Measurements from ENCODE around the gene EVPL. TPM values are rescaled to one million over a fixed set of nuclear protein-coding genes. Genes with fewer than 3 reads are reported as not detected.

EVPL gene
- total and polyA plus RNA-seq, 2 donors from 2014 or later, result 11.1 to 23.5 TPM

- no peak for FAIRE-seq
- no peak for DNase-seq
- Histone ChIP-seq H3K4me1 (ENCODE audit: control insufficient read depth in 2 of 3, insufficient read depth in 2 of 3, low read depth in 1 of 3, low read length in 3 of 3) (peaks cover 6 to 14% (median 8%) of the 10 kb centered on the region in 3 donors), H3K9me3 (ENCODE audit: control insufficient read depth in 2 of 3, insufficient read depth in 1 of 3, low read length in 3 of 3) (no peaks in the 10 kb centered on the region), H3K27me3 (ENCODE audit: control insufficient read depth, insufficient read depth, low read length) (no peaks in the 10 kb centered on the region), H3K4me3 (ENCODE audit: low read length in 3 of 3) (no peak overlapping the region), H3K27ac (ENCODE audit: low read depth in 2 of 2, low read length in 2 of 2) (no peak overlapping the region), H3K36me3 (ENCODE audit: control insufficient read depth in 2 of 3, insufficient read depth in 3 of 3, low read length in 3 of 3) (no peaks in the 10 kb centered on the region), H3K9ac (ENCODE audit: low read length in 3 of 3) (no peak overlapping the region)
- TF ChIP-seq CTCF (IDR thresholded peaks at IDR 0.05; ENCODE audit: borderline replicate concordance, extremely low read depth, insufficient read depth), result no peak
- intact Hi-C loops (cut with DNase I), result no loop called here
These were observed 46.0 kb downstream of the EVPL start for GRCh38 chr17:75981019-75981615.

GRCh38 chr17:75980188-75981018 lies 46.7 kb downstream of the EVPL start:
- H3K4me1 ChIP-seq (ENCODE audit: control insufficient read depth in 2 of 3, insufficient read depth in 2 of 3, low read depth in 1 of 3, low read length in 3 of 3), result peaks cover 6 to 17% (median 8%) of the 10 kb centered on the region in 3 donors
- TF ChIP-seq CTCF (IDR thresholded peaks at IDR 0.05; ENCODE audit: borderline replicate concordance, extremely low read depth, insufficient read depth), result no peak
- H3K9me3 ChIP-seq (ENCODE audit: control insufficient read depth in 2 of 3, insufficient read depth in 1 of 3, low read length in 3 of 3), result no peaks in the 10 kb centered on the region
- peak overlapping the region; percentile 78 to 90 (median 80) for H3K4me3 ChIP-seq (ENCODE audit: low read length in 3 of 3)
- intact Hi-C loops (cut with DNase I), result no loop called here
- no peak for FAIRE-seq
- no peaks in the 10 kb centered on the region for H3K27me3 ChIP-seq (ENCODE audit: control insufficient read depth, insufficient read depth, low read length)
- H3K27ac ChIP-seq (ENCODE audit: low read depth in 2 of 2, low read length in 2 of 2), result peak overlapping the region; percentile 99 to 100
- DNase-seq, result peak in 1 of 5 donors; percentile 9
- no peaks in the 10 kb centered on the region for H3K36me3 ChIP-seq (ENCODE audit: control insufficient read depth in 2 of 3, insufficient read depth in 3 of 3, low read length in 3 of 3)
- peak overlapping the region; percentile 85 to 95 (median 92) for H3K9ac ChIP-seq (ENCODE audit: low read length in 3 of 3)

GRCh38 chr17:75979705-75980187 lies 47.4 kb downstream of the EVPL start:
- H3K27me3 ChIP-seq (ENCODE audit: control insufficient read depth, insufficient read depth, low read length), result no peaks in the 10 kb centered on the region
- peaks cover 6 to 20% (median 8%) of the 10 kb centered on the region in 3 donors for H3K4me1 ChIP-seq (ENCODE audit: control insufficient read depth in 2 of 3, insufficient read depth in 2 of 3, low read depth in 1 of 3, low read length in 3 of 3)
- intact Hi-C loops (cut with DNase I), result no loop called here
- FAIRE-seq (no peak), DNase-seq (no peak)
- H3K9ac ChIP-seq (ENCODE audit: low read length in 3 of 3), result peak overlapping the region; percentile 85 to 95 (median 92)
- no peak for TF ChIP-seq CTCF (IDR thresholded peaks at IDR 0.05; ENCODE audit: borderline replicate concordance, extremely low read depth, insufficient read depth)
- H3K9me3 ChIP-seq (ENCODE audit: control insufficient read depth in 2 of 3, insufficient read depth in 1 of 3, low read length in 3 of 3), result no peaks in the 10 kb centered on the region
- no peaks in the 10 kb centered on the region for H3K36me3 ChIP-seq (ENCODE audit: control insufficient read depth in 2 of 3, insufficient read depth in 3 of 3, low read length in 3 of 3)
- H3K4me3 ChIP-seq (ENCODE audit: low read length in 3 of 3), result peak overlapping the region; percentile 78 to 90 (median 80)
- peak overlapping the region; percentile 99 to 100 for H3K27ac ChIP-seq (ENCODE audit: low read depth in 2 of 2, low read length in 2 of 2)
